Immature natural killer cell (primary cell): ENCODE measurements around the gene SSR3. TPM values are rescaled to one million over a fixed set of nuclear protein-coding genes. Genes with fewer than 3 reads are reported as not detected.
A peak's percentile ranks its signal among the peaks of the same experiment; 100 is the strongest.

Experiments used
- DNase-seq, 3 donors: peaks; one replicate each; pipeline ENCODE4 v3.0.0; 2022; ENCODE audit warnings: mixed read lengths in 1 of 3
- H3K27ac Mint-ChIP-seq, 6 donors: one replicate each; pipeline ENCODE4 v1.8.0; 2020; ENCODE audit warnings: mixed read lengths in 6 of 6, mild to moderate bottlenecking in 5 of 6, inconsistent platforms in 4 of 6, moderate library complexity in 3 of 6
- H3K27me3 Mint-ChIP-seq, 3 donors: one replicate each; pipeline ENCODE4 v1.8.0; 2020 to 2021; ENCODE audit warnings: low read depth in 3 of 3, mild to moderate bottlenecking in 3 of 3, mixed read lengths in 3 of 3, moderate library complexity in 3 of 3, inconsistent platforms in 1 of 3
- H3K36me3 Mint-ChIP-seq, 3 donors: one replicate each; pipeline ENCODE4 v1.8.0; 2020; ENCODE audit warnings: mixed read lengths in 3 of 3, inconsistent platforms in 2 of 3, mild to moderate bottlenecking in 2 of 3
- H3K4me1 Mint-ChIP-seq, 2 donors: one replicate each; pipeline ENCODE4 v1.8.0; 2020; ENCODE audit warnings: inconsistent platforms in 2 of 2, mild to moderate bottlenecking in 2 of 2, mixed read lengths in 2 of 2, moderate library complexity in 1 of 2
- H3K4me3 Mint-ChIP-seq, 5 donors: one replicate each; pipeline ENCODE4 v1.8.0; 2020; ENCODE audit warnings: mild to moderate bottlenecking in 5 of 5, mixed read lengths in 5 of 5, inconsistent platforms in 3 of 5, moderate library complexity in 3 of 5
- H3K9me3 Mint-ChIP-seq, 6 donors: one replicate each; pipeline ENCODE4 v1.8.0; 2020; ENCODE audit warnings: mild to moderate bottlenecking in 6 of 6, mixed read lengths in 6 of 6, inconsistent platforms in 4 of 6, moderate library complexity in 3 of 6
- polyA plus RNA-seq, 3 donors: library from polyadenylated mRNA; unstranded; fragments of 300-500 nt; fragmentation: Illumina TruSeq; gene quantifications; one replicate each; pipeline ENCODE4 v1.2.3, GENCODE V29; 2021

The SSR3 gene
- polyA plus RNA-seq, 3 donors from 2014 or later: 83.8 to 121 (median 93.9) TPM

DNA sequence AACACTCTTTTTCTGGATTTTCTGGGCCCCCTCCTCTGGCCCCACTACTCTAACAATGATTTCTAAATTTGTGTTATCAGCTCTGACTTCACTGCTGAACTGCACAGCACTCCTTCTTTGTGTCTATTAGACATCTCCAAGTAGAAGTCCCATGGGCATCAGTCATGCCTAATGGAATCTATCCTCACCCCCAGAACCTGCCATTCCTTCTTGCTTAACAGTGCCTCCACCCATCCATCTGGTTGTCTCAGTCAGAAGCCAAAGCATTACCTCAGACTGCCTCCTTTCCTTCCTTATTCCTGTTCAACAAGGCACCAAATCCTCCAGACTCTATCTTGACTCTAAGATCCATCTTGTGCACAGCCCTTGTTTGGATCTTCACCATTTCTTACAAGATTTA, 36.2 kb downstream of the SSR3 start:
- Mint-ChIP-seq H3K27ac (no peak overlapping the region), H3K9me3 (no peaks in the 10 kb centered on the region), H3K27me3 (peaks cover 4 to 13% (median 4%) of the 10 kb centered on the region in 3 donors), H3K36me3 (no peaks in the 10 kb centered on the region), H3K4me1 (no peaks in the 10 kb centered on the region), H3K4me3 (no peak overlapping the region)
- DNase-seq: no peak

DNA sequence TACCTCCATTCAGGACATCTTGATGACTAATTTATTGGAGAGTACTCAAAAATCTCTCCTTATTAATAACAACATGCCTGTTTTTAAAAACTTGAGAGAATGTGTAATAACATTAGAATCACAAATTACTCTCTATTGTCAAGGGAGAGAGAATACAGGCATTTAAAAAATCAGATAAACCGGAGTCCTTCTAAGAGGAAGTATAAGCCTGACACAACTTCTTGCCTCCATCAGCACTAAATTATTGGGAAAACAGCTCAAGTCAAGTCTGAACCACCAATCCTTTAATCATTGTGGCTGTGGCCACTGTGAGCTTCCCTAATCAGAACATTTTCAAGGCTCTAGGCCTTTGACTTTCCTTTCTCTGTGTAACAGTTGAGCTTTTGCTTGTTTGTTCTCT, 38.0 kb downstream of the SSR3 start:
- H3K4me1 Mint-ChIP-seq: no peaks in the 10 kb centered on the region
- no peaks in the 10 kb centered on the region for H3K36me3 Mint-ChIP-seq
- H3K27me3 Mint-ChIP-seq: peaks cover 2 to 6% (median 3%) of the 10 kb centered on the region in 3 donors
- H3K27ac Mint-ChIP-seq: no peak overlapping the region
- no peak for DNase-seq
- H3K4me3 Mint-ChIP-seq: no peak overlapping the region
- H3K9me3 Mint-ChIP-seq: no peaks in the 10 kb centered on the region

DNA sequence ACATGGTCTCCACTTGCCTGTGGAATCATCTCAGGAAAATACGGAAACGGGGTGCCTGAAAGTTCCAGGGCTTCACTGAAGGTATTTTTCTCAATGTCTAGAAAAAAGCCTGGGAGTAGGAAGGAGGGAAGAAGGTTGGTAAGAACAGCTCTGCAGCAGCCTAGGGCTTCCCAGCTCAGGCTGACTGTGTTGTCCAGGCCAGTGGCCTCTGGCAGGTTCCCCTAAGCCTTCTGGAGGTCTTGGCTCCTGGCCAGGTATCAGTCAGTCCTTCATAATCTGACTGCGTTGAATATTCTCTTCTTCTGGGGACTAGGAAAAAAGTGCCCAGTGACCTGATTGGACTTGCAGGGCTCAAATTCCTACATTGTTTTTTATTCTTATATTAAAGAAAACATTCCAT, 38.6 kb downstream of the SSR3 start:
- H3K4me3 Mint-ChIP-seq: no peak overlapping the region
- no peak for DNase-seq
- no peaks in the 10 kb centered on the region for H3K9me3 Mint-ChIP-seq
- H3K4me1 Mint-ChIP-seq: no peaks in the 10 kb centered on the region
- H3K27ac Mint-ChIP-seq: no peak overlapping the region
- peaks cover 2 to 6% (median 3%) of the 10 kb centered on the region in 3 donors for H3K27me3 Mint-ChIP-seq
- no peaks in the 10 kb centered on the region for H3K36me3 Mint-ChIP-seq

DNA sequence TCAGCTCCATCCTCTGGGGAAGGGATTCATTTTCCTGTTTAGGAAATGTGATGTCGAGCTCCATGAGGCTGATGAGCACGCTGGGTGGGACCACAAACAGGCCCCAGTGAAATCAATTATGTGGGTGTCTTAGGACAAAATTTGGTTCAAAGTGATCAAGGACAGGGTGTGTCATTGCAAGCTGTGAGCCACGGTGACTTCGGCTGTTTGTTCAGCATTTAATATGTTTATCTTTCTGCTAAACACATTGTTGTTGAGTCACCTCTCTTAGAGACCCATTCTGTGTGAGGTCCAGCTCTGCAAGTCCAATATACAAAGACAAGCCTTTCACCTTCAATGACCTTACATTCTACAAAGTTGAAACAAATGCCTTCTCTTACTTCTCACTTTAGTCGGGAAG, 41.3 kb downstream of the SSR3 start:
- peaks cover 2 to 3% (median 3%) of the 10 kb centered on the region in 3 donors for H3K27me3 Mint-ChIP-seq
- no peaks in the 10 kb centered on the region for H3K4me1 Mint-ChIP-seq
- no peaks in the 10 kb centered on the region for H3K36me3 Mint-ChIP-seq
- H3K4me3 Mint-ChIP-seq: no peak overlapping the region
- no peaks in the 10 kb centered on the region for H3K9me3 Mint-ChIP-seq
- H3K27ac Mint-ChIP-seq: no peak overlapping the region
- no peak for DNase-seq

DNA sequence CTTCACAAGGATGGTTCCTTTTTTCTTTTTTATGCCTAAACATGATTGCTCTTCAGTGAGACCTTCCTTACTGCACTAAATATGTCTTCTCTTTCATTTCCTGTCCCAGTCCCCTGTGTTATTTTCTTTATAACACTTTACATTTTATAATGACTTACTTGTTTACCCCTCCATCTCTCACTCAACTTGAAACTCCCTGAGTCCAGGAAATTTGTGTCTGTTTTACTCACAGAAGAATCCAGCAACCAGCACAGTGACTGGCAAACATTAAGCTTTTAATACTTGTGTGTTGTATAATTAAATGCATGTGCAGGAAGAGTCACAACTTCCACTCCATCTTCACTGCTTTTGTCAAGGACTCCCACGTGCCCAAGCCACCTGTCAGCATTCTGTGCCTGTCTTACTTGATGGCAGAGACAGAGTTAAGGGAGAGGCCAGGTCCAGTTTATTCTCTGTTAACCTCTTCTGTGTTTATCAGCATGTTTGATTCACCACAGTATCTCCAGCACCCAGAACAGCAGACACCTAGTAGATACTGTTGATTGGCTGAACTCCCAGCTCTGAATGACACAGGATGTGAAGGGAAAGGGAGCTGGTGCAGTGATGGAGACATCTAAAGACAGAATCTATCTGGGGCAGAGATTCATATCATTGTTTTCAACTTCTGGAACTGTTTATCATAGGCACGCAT, 42.8 kb downstream of the SSR3 start:
- Mint-ChIP-seq H3K4me1 (no peaks in the 10 kb centered on the region), H3K9me3 (no peaks in the 10 kb centered on the region), H3K27me3 (peaks cover 0 to 2% (median 2%) of the 10 kb centered on the region in 3 donors), H3K4me3 (no peak overlapping the region), H3K36me3 (no peaks in the 10 kb centered on the region), H3K27ac (no peak overlapping the region)
- no peak for DNase-seq

DNA sequence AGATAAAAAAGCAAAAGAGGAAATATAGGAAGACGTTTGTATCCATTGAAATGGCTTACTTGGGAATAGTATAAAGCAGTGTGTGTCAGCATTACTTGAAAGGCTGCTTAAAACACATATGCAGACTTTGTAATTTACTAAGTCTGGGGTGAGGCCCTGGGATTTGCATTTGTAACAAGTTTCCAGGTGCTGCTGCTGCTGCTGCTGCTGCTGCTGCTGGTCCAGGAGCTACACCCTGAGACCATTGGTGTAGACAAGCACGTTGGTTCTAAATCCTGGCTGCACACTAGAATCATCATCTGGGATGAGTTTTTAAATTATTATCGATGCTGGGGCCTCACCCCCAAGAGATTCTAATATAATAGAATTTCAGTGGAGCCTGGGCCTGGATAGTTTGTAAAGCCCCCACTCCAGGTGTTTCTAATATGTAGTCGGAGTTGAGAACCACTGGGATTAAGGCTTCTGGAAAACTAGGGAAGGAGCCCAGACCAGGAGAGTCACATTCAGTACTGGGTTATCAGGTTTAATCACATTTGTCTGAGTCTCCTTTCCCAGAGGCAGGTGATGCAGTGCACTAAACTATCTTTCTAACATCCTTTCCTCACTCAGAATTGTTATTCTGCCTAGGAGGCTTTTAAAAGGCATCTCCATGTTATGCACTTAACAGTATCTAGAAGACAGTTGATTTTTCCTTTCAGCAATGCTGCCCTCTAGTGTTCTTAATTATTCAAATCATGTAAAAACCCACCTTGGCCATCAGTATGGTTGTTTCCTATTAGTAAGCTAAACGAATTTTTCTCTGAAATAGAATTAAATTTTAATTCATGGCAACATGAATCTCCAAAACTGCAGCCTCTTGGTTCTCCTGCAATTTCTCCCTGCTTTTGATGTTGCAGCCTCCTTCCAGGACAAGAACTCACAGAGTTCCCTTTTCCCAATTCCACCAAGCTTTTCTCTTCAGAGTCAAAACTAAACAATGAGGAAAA, 45.4 kb downstream of the SSR3 start:
- H3K9me3 Mint-ChIP-seq: peaks cover 0 to 7% (median 0%) of the 10 kb centered on the region in 6 donors
- H3K4me3 Mint-ChIP-seq: no peak overlapping the region
- H3K36me3 Mint-ChIP-seq: no peaks in the 10 kb centered on the region
- H3K4me1 Mint-ChIP-seq: no peaks in the 10 kb centered on the region
- no peak overlapping the region for H3K27ac Mint-ChIP-seq
- H3K27me3 Mint-ChIP-seq: peaks cover 2 to 4% (median 3%) of the 10 kb centered on the region in 3 donors
- peak; percentile 42 to 61 (median 44) for DNase-seq

DNA sequence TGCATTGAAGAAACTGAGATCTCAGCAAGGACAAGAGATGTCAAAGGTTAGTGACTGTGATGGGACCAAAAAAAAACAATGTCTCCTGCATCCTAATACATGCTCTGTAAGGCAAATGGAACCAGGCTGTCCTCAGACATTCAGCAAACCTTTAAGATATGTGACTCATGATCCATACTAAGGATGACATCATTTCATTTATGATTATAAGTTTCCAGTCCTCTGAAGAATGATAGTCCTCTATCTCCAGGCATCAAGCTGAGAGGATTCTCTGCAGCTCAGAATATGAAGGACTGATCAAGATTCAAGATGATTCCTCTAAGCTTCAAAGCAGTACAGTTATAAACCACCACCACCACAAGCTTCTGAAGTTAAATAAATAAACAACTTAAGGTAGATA, 47.6 kb downstream of the SSR3 start:
- Mint-ChIP-seq H3K4me3 (no peak overlapping the region), H3K27me3 (peaks cover 3 to 4% (median 3%) of the 10 kb centered on the region in 3 donors)

DNA sequence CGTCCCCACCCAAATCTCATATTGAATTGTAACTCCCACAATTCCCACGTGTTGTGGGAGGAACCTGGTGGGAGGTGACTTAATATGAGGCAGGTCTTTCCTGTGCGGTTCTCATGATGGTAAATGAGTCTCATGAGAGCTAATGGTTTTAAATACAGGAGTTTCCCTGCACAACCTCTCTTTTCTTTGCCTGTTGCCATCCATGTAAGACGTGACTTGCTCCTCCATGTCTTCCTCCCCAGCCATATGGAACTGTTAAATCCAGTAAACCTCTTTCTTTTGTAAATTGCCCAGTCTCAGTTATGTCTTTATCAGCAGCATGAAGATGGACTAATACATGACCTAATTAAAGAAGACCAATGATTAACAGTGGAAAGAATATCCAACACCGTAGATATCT, 56.6 kb downstream of the SSR3 start:
- Mint-ChIP-seq H3K27me3 (peaks cover 0 to 3% (median 3%) of the 10 kb centered on the region in 3 donors), H3K27ac (no peak overlapping the region), H3K4me3 (no peak overlapping the region), H3K36me3 (no peaks in the 10 kb centered on the region), H3K4me1 (no peaks in the 10 kb centered on the region), H3K9me3 (no peaks in the 10 kb centered on the region)
- DNase-seq: no peak

More for the DNA sequence above, 47.6 kb downstream of the SSR3 start:
- no peak for DNase-seq
- H3K4me1 Mint-ChIP-seq: no peaks in the 10 kb centered on the region
- peaks cover 0 to 11% (median 0%) of the 10 kb centered on the region in 6 donors for H3K9me3 Mint-ChIP-seq
- H3K36me3 Mint-ChIP-seq: peaks cover 0 to 5% (median 0%) of the 10 kb centered on the region in 3 donors
- no peak overlapping the region for H3K27ac Mint-ChIP-seq

DNA sequence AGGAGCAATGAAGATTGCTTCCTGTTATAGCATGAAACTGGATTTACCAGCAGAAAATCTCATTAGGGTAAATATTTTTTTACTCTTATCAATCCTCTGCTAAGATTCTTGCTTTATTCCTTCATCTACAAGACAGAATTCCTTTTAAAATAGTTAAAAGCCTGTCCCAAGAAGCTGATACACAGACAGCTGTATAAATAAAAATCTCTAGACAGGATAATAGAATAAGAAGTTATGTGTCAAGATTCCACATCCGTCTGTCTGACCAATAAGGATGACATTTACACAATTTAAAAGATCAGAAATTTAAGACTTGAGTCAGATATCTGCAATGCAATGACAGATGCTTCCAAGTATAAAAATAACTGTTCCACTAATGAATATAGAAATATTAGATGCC, 57.6 kb downstream of the SSR3 start:
- Mint-ChIP-seq H3K27me3 (peaks cover 0 to 8% (median 5%) of the 10 kb centered on the region in 3 donors), H3K27ac (no peak overlapping the region), H3K4me1 (no peaks in the 10 kb centered on the region), H3K36me3 (no peaks in the 10 kb centered on the region), H3K4me3 (no peak overlapping the region), H3K9me3 (no peaks in the 10 kb centered on the region)
- no peak for DNase-seq

DNA sequence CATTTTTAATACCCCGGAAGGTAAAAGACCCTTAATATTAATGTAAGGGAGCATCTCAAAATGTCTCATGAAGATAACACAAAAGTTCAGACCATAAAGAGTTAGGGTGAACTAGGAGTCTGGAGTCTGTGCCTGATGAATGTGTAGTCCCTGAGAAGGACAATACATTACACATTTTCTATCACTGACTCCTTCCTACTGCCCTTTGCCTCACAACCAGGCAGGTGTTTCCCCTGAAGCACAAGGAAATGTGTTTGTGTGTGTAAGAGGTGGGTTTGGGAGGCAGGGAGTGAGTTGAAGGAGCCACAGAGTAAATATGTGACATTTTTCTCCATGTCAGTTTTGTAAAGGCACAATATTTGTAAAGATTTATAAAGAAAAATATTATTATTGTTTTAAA, 59.1 kb downstream of the SSR3 start:
- DNase-seq: no peak
- H3K4me3 Mint-ChIP-seq: no peak overlapping the region
- no peaks in the 10 kb centered on the region for H3K4me1 Mint-ChIP-seq
- peaks cover 0 to 5% (median 5%) of the 10 kb centered on the region in 3 donors for H3K27me3 Mint-ChIP-seq
- no peaks in the 10 kb centered on the region for H3K9me3 Mint-ChIP-seq
- no peak overlapping the region for H3K27ac Mint-ChIP-seq
- no peaks in the 10 kb centered on the region for H3K36me3 Mint-ChIP-seq

DNA sequence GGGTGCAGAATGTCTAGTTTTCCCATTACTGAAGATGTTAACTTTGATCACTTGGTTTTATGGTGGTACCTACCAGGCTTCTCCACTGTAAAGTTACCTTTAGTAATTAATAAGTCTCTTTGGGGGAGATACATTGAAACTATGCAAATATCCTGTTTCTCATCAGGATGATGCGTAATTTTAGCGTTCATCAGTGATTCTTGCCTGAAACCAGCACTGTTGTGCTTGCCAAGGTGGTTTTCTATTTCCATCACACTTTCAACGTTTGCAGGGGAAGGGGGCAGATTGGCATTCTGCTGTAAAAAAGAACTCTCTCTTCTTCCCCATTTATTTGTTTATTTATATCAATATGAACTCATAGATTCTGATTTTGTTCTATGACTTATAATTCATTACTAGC, 61.0 kb downstream of the SSR3 start:
- Mint-ChIP-seq H3K4me1 (no peaks in the 10 kb centered on the region), H3K27me3 (peaks cover 0 to 5% (median 4%) of the 10 kb centered on the region in 3 donors), H3K36me3 (no peaks in the 10 kb centered on the region), H3K4me3 (no peak overlapping the region), H3K9me3 (no peaks in the 10 kb centered on the region), H3K27ac (no peak overlapping the region)
- no peak for DNase-seq

DNA sequence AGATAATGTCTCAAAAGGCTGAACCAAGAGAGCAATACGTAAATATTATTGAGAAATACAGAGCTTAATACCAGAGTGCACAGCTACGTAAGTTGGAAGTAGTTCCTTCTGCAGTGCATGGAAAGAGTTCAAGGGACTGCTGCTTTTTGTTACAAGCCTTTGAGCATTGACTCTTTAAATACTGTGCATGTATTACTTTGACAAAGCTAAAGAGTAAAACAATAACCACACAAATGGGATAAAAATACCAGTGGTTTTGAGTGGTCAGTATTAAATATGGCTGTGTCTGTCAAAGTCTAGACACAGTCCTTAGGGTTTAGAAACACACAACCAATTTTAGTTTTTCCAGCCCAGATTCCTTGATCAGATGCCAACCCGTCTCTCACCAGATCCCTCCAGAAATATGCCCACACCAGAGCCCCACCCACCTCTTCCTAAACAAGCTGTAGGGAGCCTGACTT, 62.1 kb downstream of the SSR3 start:
- H3K27ac Mint-ChIP-seq: no peak overlapping the region
- H3K9me3 Mint-ChIP-seq: no peaks in the 10 kb centered on the region
- DNase-seq: no peak
- no peak overlapping the region for H3K4me3 Mint-ChIP-seq
- H3K27me3 Mint-ChIP-seq: peaks cover 0 to 5% (median 4%) of the 10 kb centered on the region in 3 donors
- no peaks in the 10 kb centered on the region for H3K36me3 Mint-ChIP-seq
- no peaks in the 10 kb centered on the region for H3K4me1 Mint-ChIP-seq

DNA sequence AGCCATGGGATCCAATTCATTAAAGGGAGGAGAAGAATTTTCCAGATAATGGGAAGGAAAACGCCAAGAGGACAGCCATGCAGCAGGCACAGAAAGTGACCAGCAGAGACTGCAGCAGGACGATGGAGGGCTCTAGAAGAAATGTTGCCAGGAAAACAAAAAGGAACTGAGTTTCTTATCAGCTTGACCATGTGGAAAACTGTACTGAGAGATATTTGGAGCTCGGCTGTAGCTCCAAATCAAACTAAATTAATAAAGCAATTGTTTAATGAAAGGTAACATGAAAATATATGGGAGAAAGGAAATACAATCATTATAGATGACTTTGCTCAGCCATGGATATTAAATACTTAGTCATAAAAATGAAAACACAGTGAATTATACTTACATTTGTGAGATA, 63.7 kb downstream of the SSR3 start:
- Mint-ChIP-seq H3K4me1 (no peaks in the 10 kb centered on the region), H3K27ac (no peak overlapping the region), H3K36me3 (no peaks in the 10 kb centered on the region), H3K27me3 (peaks cover 0 to 5% (median 4%) of the 10 kb centered on the region in 3 donors), H3K4me3 (no peak overlapping the region), H3K9me3 (no peaks in the 10 kb centered on the region)
- no peak for DNase-seq
